Lower lobe of right lung (tissue), 2 donors: Measurements from ENCODE around the gene RNF103. TPM values are rescaled to one million over a fixed set of nuclear protein-coding genes. Genes with fewer than 3 reads are reported as not detected.
A peak's percentile ranks its signal among the peaks of the same experiment; 100 is the strongest.

Experiments used
- ATAC-seq, 2 donors: fragments of 200-7000 bp; cut with Tn5 transposase; one replicate each; pipeline ENCODE4 v1.9.1; 2020 to 2022; ENCODE audit warnings: mild to moderate bottlenecking in 2 of 2, moderate library complexity in 2 of 2
- DNase-seq: peaks from one replicate; pipeline ENCODE4 v3.0.0-alpha.2; 2020
- H3K27ac ChIP-seq: fragments of 200-600 bp; one replicate; pipeline ENCODE4 v1.8.0; 2022
- H3K27me3 ChIP-seq: fragments of 200-600 bp; one replicate; pipeline ENCODE4 v1.8.0; 2022; ENCODE audit warnings: low read depth
- H3K36me3 ChIP-seq: fragments of 200-600 bp; one replicate; pipeline ENCODE4 v1.8.0; 2022; ENCODE audit warnings: mild to moderate bottlenecking
- H3K4me1 ChIP-seq: fragments of 200-600 bp; one replicate; pipeline ENCODE4 v1.8.0; 2022
- H3K4me3 ChIP-seq: fragments of 200-600 bp; one replicate; pipeline ENCODE4 v1.8.0; 2022; ENCODE audit warnings: mild to moderate bottlenecking
- H3K9me3 ChIP-seq: fragments of 200-600 bp; one replicate; pipeline ENCODE4 v1.8.0; 2022
- CTCF ChIP-seq: fragments of 200-600 bp; IDR thresholded peaks from one replicate; pipeline ENCODE4 v1.8.0; 2022; ENCODE audit warnings: antibody characterized with exemption, mild to moderate bottlenecking
- intact Hi-C: fragments of 100-400 bp; cut with DNase I; formaldehyde crosslinking; loops from one replicate; pipeline ENCODE4 v1.11.0; 2022
- total RNA-seq: library from RNA; stranded (reverse); fragmentation: NEBNext Ultra II Directional; extraction: Animal tissue kit (Norgen Biotek cat#: 25700); gene quantifications from one replicate; pipeline ENCODE4 v1.2.1, GENCODE V29; 2021
- donor health status: DM: no; HTN: yes; CAD: no; lungs with severe emphysema.

Gene RNF103
- total RNA-seq, 1 donor from 2014 or later = 23.3 TPM

GRCh38 chr2:86584151-86584913, 39.3 kb downstream of the RNF103 start:
- Histone ChIP-seq H3K9me3 (no peaks in the 10 kb centered on the region), H3K27ac (no peak overlapping the region), H3K27me3 (no peaks in the 10 kb centered on the region), H3K4me3 (no peak overlapping the region), H3K4me1 (peaks cover 6% of the 10 kb centered on the region), H3K36me3 (no peaks in the 10 kb centered on the region)
- intact Hi-C loops = no loop called here
- ATAC-seq = peak; percentile 41 to 47
- no peak for DNase-seq
- no peak for TF ChIP-seq CTCF

GRCh38 chr2:86580560-86580959, 43.1 kb downstream of the RNF103 start:
- no peak for DNase-seq
- H3K9me3 ChIP-seq = no peaks in the 10 kb centered on the region
- intact Hi-C loops = no loop called here

DNA sequence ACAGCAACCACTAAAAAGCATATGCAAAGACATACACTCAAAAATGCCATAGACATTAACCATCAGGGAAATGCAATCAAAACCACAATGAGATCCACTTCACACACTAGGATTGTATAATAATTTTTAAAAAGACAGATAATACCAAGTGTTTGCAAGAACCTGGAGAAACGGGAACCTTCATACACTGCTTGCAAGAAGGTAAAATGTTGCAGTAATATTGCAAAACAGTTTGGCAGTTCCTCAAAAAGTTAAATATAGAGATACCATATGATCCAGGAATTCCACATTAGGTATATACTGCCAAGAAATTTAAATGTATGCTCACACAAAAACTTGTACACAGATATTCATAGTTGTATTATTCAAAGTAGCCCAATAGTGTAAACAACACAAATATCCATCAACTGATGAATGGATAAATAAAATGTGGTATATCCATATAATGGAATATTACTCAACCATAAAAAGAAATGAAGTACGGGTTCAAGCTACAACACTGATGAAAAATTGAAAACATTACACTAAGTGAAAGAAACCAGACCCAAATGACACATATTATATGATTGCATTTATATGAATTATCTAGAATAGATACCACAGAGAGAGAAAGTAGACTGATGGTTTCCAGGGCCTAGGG, 45.7 kb downstream of the RNF103 start:
- Histone ChIP-seq H3K4me3 (no peak overlapping the region), H3K27me3 (no peaks in the 10 kb centered on the region), H3K27ac (no peak overlapping the region), H3K9me3 (no peaks in the 10 kb centered on the region), H3K4me1 (no peaks in the 10 kb centered on the region), H3K36me3 (no peaks in the 10 kb centered on the region)
- intact Hi-C loops = no loop called here
- ATAC-seq = no peak
- no peak for DNase-seq
- TF ChIP-seq CTCF = no peak

More at GRCh38 chr2:86580560-86580959, 43.1 kb downstream of the RNF103 start:
- peaks cover 6% of the 10 kb centered on the region for H3K4me1 ChIP-seq
- H3K36me3 ChIP-seq = no peaks in the 10 kb centered on the region
- H3K27ac ChIP-seq = no peak overlapping the region
- no peak overlapping the region for H3K4me3 ChIP-seq
- no peaks in the 10 kb centered on the region for H3K27me3 ChIP-seq
- ATAC-seq = no peak
- TF ChIP-seq CTCF = no peak

GRCh38 chr2:86570059-86570458, 53.6 kb downstream of the RNF103 start:
- Histone ChIP-seq H3K36me3 (no peaks in the 10 kb centered on the region), H3K27me3 (no peaks in the 10 kb centered on the region), H3K4me1 (no peaks in the 10 kb centered on the region), H3K9me3 (no peaks in the 10 kb centered on the region), H3K27ac (no peak overlapping the region), H3K4me3 (no peak overlapping the region)
- ATAC-seq = no peak
- DNase-seq = no peak
- TF ChIP-seq CTCF = no peak
- intact Hi-C loops = no loop called here

DNA sequence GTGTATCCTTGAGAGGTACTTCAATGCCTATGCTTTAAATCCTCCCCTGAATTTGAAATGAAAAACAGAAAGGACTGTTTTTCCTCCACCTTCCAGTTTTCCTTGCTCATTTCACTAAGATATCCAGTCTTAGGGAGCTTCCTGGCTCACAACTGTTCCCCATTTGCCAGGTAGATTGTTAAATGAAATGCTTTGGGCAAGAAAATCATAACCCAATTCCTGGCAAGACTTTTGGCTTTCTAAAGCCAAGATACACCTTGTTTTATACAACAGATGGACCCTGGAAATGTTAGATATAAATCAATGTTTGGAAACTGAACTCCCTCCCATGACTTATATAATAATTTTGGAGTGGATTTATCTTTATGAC, 56.9 kb downstream of the RNF103 start:
- TF ChIP-seq CTCF = no peak
- ATAC-seq = no peak

More for the DNA sequence above, 56.9 kb downstream of the RNF103 start:
- H3K4me1 ChIP-seq = peaks cover 10% of the 10 kb centered on the region
- no peaks in the 10 kb centered on the region for H3K27me3 ChIP-seq
- no peaks in the 10 kb centered on the region for H3K36me3 ChIP-seq
- DNase-seq = no peak
- H3K4me3 ChIP-seq = no peak overlapping the region
- intact Hi-C loops = no loop called here
- H3K27ac ChIP-seq = no peak overlapping the region
- H3K9me3 ChIP-seq = no peaks in the 10 kb centered on the region
